HepG2 (cell line): ENCODE results near the gene NEURL4.

ENCODE experiments used
- BHLHE40 ChIP-seq: IDR thresholded peaks from 2 replicates; pipeline ENCODE4 v1.6.1; 2011; ENCODE audit warnings: low read length, improper control_type of control experiment
- FOSL2 ChIP-seq: sonication (generic); formaldehyde crosslinking; IDR thresholded peaks from 2 replicates; pipeline ENCODE4 v1.4.0; 2020; ENCODE audit warnings: missing genetic modification reagents
- KAT7 ChIP-seq: IDR thresholded peaks from 2 replicates; pipeline ENCODE4 v1.6.1; 2018; ENCODE audit warnings: borderline replicate concordance, missing compliant biosample characterization
- POLR2A ChIP-seq, 2 experiments: IDR thresholded peaks; 2 replicates each; pipeline ENCODE4 v1.6.1; 2011; ENCODE audit warnings: low read depth in 2 of 2, low read length in 2 of 2, mild to moderate bottlenecking in 1 of 2, moderate library complexity in 1 of 2; ENCODE audit not compliant: insufficient read depth in 1 of 2
- POLR2AphosphoS5 ChIP-seq: IDR thresholded peaks from 2 replicates; pipeline ENCODE4 v1.6.1; 2012; ENCODE audit warnings: low read depth, low read length
- RBAK ChIP-seq: sonication (generic); formaldehyde crosslinking; IDR thresholded peaks from 2 replicates; pipeline ENCODE4 v1.5.1; 2020; ENCODE audit warnings: mild to moderate bottlenecking, missing genetic modification reagents
- SP140L ChIP-seq: sonication (generic); formaldehyde crosslinking; IDR thresholded peaks from 2 replicates; pipeline ENCODE4 v1.4.0; 2020; ENCODE audit warnings: missing genetic modification reagents, borderline replicate concordance
- ZBTB20 ChIP-seq: sonication (generic); formaldehyde crosslinking; IDR thresholded peaks from 2 replicates; pipeline ENCODE4 v1.8.1; 2023; ENCODE audit warnings: missing genetic modification reagents, low read depth, mild to moderate bottlenecking, borderline replicate concordance
- TF ChIP-seq, protein P1 (sequence below): sonication (generic); formaldehyde crosslinking; IDR thresholded peaks from 2 replicates; pipeline ENCODE4 v1.8.0; 2022; ENCODE audit warnings: low read depth, missing genetic modification reagents
- TF ChIP-seq, protein P2 (sequence below): sonication (generic); formaldehyde crosslinking; IDR thresholded peaks from 2 replicates; pipeline ENCODE4 v1.5.0; 2020; ENCODE audit warnings: mild to moderate bottlenecking, missing genetic modification reagents, moderate library complexity
- TF ChIP-seq, protein P3 (sequence below): fragments of 450-650 bp; IDR thresholded peaks from 2 replicates; pipeline ENCODE4 v1.6.1; 2017; ENCODE audit warnings: mild to moderate bottlenecking
- TF ChIP-seq, protein P4 (sequence below): sonication (generic); formaldehyde crosslinking; IDR thresholded peaks from 2 replicates; pipeline ENCODE4 v1.4.0; 2020; ENCODE audit warnings: missing genetic modification reagents
- TF ChIP-seq, protein P5 (sequence below), 2 experiments: sonication (generic) in 1 of 2; formaldehyde crosslinking in 1 of 2; IDR thresholded peaks; 2 replicates each; pipeline versions ENCODE4 v1.5.1 to v1.6.1; 2011 to 2020; ENCODE audit warnings: borderline replicate concordance in 1 of 2, low read depth in 1 of 2, low read length in 1 of 2, mild to moderate bottlenecking in 1 of 2, missing genetic modification reagents in 1 of 2, moderate library complexity in 1 of 2
- TF ChIP-seq, protein P6 (sequence below): sonication (generic); formaldehyde crosslinking; IDR thresholded peaks from 2 replicates; pipeline ENCODE4 v1.8.0; 2022; ENCODE audit warnings: missing genetic modification reagents, low read depth, mild to moderate bottlenecking, borderline replicate concordance

DNA sequence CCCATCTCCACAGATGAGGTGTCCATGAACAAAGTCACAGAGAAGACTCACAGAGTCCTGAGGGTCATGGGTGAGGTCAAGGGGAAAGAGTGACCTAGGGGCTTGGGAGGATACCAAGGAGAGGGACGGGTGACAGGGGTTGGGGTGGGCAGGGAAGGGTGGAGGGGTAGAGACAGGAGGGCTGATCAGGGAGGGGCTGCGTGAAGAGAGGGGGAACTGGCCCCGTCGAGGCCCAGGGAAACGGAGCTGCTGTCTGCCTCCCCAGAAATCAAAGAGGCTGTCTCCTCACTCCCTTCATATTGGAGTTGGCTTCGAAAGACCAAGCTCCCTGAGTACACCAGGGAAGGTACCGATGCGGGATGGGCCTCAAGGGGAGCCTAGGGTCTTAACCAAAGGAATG lies 26.4 kb upstream of the NEURL4 start:
- TF ChIP-seq FOSL2 (CRISPR knock-in tag): no peak
- TF ChIP-seq, protein P1, sequence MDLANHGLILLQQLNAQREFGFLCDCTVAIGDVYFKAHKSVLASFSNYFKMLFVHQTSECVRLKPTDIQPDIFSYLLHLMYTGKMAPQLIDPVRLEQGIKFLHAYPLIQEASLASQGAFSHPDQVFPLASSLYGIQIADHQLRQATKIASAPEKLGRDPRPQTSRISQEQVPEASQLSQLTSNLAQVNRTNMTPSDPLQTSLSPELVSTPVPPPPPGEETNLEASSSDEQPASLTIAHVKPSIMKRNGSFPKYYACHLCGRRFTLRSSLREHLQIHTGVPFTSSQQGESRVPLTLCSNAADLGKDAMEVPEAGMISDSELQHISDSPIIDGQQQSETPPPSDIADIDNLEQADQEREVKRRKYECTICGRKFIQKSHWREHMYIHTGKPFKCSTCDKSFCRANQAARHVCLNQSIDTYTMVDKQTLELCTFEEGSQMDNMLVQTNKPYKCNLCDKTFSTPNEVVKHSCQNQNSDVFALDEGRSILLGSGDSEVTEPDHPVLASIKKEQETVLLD: no peak
- TF ChIP-seq ZBTB20: no peak
- TF ChIP-seq, protein P2, sequence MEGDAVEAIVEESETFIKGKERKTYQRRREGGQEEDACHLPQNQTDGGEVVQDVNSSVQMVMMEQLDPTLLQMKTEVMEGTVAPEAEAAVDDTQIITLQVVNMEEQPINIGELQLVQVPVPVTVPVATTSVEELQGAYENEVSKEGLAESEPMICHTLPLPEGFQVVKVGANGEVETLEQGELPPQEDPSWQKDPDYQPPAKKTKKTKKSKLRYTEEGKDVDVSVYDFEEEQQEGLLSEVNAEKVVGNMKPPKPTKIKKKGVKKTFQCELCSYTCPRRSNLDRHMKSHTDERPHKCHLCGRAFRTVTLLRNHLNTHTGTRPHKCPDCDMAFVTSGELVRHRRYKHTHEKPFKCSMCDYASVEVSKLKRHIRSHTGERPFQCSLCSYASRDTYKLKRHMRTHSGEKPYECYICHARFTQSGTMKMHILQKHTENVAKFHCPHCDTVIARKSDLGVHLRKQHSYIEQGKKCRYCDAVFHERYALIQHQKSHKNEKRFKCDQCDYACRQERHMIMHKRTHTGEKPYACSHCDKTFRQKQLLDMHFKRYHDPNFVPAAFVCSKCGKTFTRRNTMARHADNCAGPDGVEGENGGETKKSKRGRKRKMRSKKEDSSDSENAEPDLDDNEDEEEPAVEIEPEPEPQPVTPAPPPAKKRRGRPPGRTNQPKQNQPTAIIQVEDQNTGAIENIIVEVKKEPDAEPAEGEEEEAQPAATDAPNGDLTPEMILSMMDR (CRISPR knock-in tag): no peak
- no peak for TF ChIP-seq SP140L (CRISPR knock-in tag)
- no peak for TF ChIP-seq KAT7
- TF ChIP-seq, protein P3, sequence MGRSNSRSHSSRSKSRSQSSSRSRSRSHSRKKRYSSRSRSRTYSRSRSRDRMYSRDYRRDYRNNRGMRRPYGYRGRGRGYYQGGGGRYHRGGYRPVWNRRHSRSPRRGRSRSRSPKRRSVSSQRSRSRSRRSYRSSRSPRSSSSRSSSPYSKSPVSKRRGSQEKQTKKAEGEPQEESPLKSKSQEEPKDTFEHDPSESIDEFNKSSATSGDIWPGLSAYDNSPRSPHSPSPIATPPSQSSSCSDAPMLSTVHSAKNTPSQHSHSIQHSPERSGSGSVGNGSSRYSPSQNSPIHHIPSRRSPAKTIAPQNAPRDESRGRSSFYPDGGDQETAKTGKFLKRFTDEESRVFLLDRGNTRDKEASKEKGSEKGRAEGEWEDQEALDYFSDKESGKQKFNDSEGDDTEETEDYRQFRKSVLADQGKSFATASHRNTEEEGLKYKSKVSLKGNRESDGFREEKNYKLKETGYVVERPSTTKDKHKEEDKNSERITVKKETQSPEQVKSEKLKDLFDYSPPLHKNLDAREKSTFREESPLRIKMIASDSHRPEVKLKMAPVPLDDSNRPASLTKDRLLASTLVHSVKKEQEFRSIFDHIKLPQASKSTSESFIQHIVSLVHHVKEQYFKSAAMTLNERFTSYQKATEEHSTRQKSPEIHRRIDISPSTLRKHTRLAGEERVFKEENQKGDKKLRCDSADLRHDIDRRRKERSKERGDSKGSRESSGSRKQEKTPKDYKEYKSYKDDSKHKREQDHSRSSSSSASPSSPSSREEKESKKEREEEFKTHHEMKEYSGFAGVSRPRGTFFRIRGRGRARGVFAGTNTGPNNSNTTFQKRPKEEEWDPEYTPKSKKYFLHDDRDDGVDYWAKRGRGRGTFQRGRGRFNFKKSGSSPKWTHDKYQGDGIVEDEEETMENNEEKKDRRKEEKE: no peak
- TF ChIP-seq, protein P4, sequence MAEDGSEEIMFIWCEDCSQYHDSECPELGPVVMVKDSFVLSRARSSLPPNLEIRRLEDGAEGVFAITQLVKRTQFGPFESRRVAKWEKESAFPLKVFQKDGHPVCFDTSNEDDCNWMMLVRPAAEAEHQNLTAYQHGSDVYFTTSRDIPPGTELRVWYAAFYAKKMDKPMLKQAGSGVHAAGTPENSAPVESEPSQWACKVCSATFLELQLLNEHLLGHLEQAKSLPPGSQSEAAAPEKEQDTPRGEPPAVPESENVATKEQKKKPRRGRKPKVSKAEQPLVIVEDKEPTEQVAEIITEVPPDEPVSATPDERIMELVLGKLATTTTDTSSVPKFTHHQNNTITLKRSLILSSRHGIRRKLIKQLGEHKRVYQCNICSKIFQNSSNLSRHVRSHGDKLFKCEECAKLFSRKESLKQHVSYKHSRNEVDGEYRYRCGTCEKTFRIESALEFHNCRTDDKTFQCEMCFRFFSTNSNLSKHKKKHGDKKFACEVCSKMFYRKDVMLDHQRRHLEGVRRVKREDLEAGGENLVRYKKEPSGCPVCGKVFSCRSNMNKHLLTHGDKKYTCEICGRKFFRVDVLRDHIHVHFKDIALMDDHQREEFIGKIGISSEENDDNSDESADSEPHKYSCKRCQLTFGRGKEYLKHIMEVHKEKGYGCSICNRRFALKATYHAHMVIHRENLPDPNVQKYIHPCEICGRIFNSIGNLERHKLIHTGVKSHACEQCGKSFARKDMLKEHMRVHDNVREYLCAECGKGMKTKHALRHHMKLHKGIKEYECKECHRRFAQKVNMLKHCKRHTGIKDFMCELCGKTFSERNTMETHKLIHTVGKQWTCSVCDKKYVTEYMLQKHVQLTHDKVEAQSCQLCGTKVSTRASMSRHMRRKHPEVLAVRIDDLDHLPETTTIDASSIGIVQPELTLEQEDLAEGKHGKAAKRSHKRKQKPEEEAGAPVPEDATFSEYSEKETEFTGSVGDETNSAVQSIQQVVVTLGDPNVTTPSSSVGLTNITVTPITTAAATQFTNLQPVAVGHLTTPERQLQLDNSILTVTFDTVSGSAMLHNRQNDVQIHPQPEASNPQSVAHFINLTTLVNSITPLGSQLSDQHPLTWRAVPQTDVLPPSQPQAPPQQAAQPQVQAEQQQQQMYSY (CRISPR knock-in tag): no peak
- no peak for TF ChIP-seq BHLHE40
- TF ChIP-seq POLR2AphosphoS5: no peak
- no peak for TF ChIP-seq RBAK
- no peak for TF ChIP-seq POLR2A (IDR thresholded peaks at IDR 0.05; ENCODE audit: insufficient read depth in 1 of 2, low read depth in 2 of 2, low read length in 2 of 2)
- TF ChIP-seq, protein P5, sequence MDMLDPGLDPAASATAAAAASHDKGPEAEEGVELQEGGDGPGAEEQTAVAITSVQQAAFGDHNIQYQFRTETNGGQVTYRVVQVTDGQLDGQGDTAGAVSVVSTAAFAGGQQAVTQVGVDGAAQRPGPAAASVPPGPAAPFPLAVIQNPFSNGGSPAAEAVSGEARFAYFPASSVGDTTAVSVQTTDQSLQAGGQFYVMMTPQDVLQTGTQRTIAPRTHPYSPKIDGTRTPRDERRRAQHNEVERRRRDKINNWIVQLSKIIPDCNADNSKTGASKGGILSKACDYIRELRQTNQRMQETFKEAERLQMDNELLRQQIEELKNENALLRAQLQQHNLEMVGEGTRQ (IDR thresholded peaks at IDR 0.05; ENCODE audit: low read depth, low read length): no peak
- TF ChIP-seq, protein P5 (CRISPR knock-in tag; IDR thresholded peaks at IDR 0.05; ENCODE audit: borderline replicate concordance): no peak
- TF ChIP-seq, protein P6, sequence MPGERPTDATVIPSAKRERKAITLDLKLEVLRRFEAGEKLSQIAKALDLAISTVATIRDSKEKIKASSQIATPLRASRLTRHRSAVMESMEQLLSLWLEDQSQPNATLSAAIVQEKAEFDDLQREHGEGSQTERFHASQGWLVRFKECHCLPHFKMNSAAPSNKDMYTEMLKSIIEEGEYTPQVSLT (CRISPR knock-in tag): no peak
